ENCODE data around the gene ALDH1L1. TPM values are rescaled to one million over a fixed set of nuclear protein-coding genes. Genes with fewer than 3 reads are reported as not detected.

ALDH1L1 gene
- total and polyA plus RNA-seq, 8 donors, result 0.39 to 1.8 (median 0.51) TPM

DNA sequence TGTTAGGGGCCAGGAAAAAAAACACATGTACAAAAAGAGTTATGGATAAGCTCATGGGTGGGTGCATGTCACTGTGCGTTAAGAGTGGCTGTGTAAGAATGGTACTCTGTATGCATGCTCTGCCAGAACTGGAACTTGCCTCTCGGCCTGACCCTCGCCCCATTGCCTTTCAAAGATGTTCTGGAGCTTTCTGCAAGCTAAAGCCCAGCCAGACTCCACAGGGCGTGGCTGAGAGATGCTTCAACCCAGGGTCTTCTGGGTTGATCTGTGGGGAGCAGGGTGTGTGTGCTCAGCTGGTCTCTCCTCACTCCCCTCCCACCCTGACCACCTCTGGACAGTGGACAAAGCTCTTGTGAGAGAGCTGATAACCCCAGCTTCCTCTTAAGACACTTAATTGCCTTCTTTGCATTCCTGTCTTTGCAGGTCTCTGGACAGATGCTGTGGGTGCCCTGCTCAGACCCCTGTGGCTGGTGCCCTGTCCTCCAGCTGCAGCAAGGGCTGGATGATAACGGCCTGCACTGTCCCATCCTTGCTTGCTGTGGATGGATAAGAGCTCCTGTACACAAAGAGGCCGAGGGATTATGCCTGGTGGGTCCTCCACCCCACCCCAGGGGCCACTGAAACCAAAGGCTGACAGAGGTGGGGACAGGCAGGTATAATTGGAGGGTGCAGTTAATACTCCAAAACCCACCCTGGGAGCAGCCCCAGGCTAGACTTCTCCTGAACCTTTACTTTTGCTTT, 28.7 kb downstream of the ALDH1L1 start:
- ATAC-seq, result no peak
- TF ChIP-seq, protein P1, sequence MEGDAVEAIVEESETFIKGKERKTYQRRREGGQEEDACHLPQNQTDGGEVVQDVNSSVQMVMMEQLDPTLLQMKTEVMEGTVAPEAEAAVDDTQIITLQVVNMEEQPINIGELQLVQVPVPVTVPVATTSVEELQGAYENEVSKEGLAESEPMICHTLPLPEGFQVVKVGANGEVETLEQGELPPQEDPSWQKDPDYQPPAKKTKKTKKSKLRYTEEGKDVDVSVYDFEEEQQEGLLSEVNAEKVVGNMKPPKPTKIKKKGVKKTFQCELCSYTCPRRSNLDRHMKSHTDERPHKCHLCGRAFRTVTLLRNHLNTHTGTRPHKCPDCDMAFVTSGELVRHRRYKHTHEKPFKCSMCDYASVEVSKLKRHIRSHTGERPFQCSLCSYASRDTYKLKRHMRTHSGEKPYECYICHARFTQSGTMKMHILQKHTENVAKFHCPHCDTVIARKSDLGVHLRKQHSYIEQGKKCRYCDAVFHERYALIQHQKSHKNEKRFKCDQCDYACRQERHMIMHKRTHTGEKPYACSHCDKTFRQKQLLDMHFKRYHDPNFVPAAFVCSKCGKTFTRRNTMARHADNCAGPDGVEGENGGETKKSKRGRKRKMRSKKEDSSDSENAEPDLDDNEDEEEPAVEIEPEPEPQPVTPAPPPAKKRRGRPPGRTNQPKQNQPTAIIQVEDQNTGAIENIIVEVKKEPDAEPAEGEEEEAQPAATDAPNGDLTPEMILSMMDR (IDR thresholded peaks at IDR 0.05), result no peak
- Histone ChIP-seq H3K27me3 (no peaks in the 10 kb centered on the region), H3K4me3 (no peak overlapping the region), H3K36me3 (no peaks in the 10 kb centered on the region), H3K27ac (no peak overlapping the region), H3K4me1 (no peaks in the 10 kb centered on the region), H3K9me3 (no peaks in the 10 kb centered on the region)
- DNase-seq, result peak in 1 of 4 donors; percentile 30
- intact Hi-C loops (cut with DNase I), result no loop called here

GRCh38 chr3:126149960-126150515, 30.3 kb downstream of the ALDH1L1 start:
- TF ChIP-seq, protein P1 (IDR thresholded peaks at IDR 0.05), result no peak
- DNase-seq, result peak in 1 of 4 donors; percentile 67
- Histone ChIP-seq H3K36me3 (no peaks in the 10 kb centered on the region), H3K27ac (no peak overlapping the region), H3K4me1 (no peaks in the 10 kb centered on the region), H3K4me3 (no peak overlapping the region), H3K27me3 (no peaks in the 10 kb centered on the region), H3K9me3 (no peaks in the 10 kb centered on the region)
- intact Hi-C loops (cut with DNase I), result no loop called here
- no peak for ATAC-seq

DNA sequence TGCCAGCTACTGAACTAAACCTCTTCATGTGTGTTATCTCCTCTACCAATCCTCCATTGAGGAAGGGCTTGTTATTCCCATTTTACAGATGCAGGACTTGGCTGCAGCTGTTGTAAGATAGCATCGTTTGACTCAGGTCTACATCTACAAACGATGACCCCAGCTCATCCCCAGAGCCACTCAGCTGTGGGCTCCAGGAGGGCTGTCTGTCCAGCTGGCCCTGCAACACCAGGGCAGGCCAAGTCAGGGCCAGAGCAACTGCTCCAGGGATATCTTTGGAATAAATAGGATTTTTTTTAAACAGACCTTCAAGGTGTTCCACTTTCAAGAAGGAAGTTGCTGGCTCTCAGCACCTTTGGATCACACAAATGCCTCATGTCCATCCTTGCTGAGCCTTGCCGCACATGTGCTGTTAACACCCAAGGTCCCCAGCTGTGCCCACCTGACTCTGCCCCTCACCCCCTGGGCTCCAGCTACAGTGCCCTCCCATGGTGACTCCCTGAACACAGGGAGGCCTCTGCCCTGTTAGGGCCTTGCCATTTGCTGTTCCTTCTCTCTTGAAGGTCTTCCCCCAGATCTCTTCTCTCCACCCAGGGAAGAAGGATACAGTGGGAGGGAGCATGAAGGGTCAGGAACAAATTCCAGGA, 31.0 kb downstream of the ALDH1L1 start:
- ATAC-seq (no peak), DNase-seq (peak in 1 of 4 donors; percentile 42)
- Histone ChIP-seq H3K4me3 (no peak overlapping the region), H3K36me3 (no peaks in the 10 kb centered on the region), H3K27ac (no peak overlapping the region), H3K9me3 (no peaks in the 10 kb centered on the region), H3K4me1 (no peaks in the 10 kb centered on the region), H3K27me3 (no peaks in the 10 kb centered on the region)
- TF ChIP-seq, protein P1 (IDR thresholded peaks at IDR 0.05), result no peak
- intact Hi-C loops (cut with DNase I), result no loop called here

DNA sequence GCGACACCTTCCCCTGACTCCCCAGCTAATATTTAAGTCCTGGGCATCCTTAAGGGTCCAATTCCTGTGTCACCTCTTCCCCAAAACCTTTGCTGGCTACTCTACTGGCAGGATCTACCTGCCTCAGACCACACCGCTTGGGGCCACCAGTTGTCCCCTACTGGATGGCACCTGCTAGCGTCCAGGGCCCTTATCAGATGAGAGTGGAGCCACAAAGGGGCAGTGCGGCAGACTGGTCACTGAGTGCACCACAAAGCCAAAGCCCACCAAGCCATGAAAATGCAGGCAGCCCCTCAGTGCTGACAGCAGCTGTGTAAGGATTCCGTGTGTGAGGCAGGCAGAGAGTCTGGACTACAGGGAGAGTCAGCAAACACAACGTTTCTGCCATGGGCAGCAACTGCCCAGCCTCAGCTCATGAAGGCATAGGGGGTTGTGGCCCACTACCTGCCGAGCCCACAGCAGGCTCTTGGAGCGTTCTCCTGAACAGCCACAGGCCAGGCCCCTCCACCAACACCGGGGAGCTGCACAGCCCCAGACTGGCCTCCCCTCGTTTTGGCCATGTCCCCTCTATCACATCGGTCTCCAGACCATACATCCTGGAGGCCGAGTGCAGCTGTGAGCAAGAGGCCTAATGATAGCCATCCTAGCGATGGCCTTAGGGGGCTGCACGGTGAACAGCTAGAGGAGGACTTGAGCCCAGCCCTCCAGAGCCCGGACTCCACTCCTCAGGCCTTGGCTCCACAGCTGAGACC, 32.3 kb downstream of the ALDH1L1 start:
- Histone ChIP-seq H3K4me3 (no peak overlapping the region), H3K27ac (no peak overlapping the region), H3K27me3 (no peaks in the 10 kb centered on the region), H3K4me1 (no peaks in the 10 kb centered on the region), H3K36me3 (no peaks in the 10 kb centered on the region), H3K9me3 (no peaks in the 10 kb centered on the region)
- TF ChIP-seq, protein P1 (IDR thresholded peaks at IDR 0.05), result no peak
- DNase-seq (peak in 1 of 4 donors; percentile 62), ATAC-seq (no peak)
- intact Hi-C loops (cut with DNase I), result no loop called here
